SK-N-SH (cell line): ENCODE data around the gene LTB4R. TPM values are rescaled to one million over a fixed set of nuclear protein-coding genes. Genes with fewer than 3 reads are reported as not detected.

ENCODE experiments used
- CTCF ChIA-PET: fragments of 300-600, 350-600 bp; formaldehyde crosslinking; extraction: SDS; loops from one replicate; lab custom pipeline; 2021; lab: Yijun Ruan, JAX
- POLR2A ChIA-PET: fragments of 350-600 bp; sonication (Branson Sonifier 250); formaldehyde crosslinking; extraction: SDS; loops from one replicate; lab custom pipeline; 2020; ENCODE audit warnings: antibody characterized with exemption, inconsistent platforms; lab: Yijun Ruan, JAX
- DNase-seq: peaks from one replicate; pipeline ENCODE4 v3.0.0; 2012
- H2AFZ ChIP-seq: fragments of 200-600 bp; sonication (generic); 2 replicates; pipeline ENCODE4 v1.8.1; 2016; ENCODE audit warnings: antibody characterized with exemption, mild to moderate bottlenecking, low read depth
- H3F3A ChIP-seq: fragments of 200-600 bp; sonication (generic); replicated peaks from 2 replicates; pipeline ENCODE3; 2016; ENCODE audit warnings: antibody characterized with exemption, mild to moderate bottlenecking; ENCODE audit not compliant: insufficient read depth
- H3K27ac ChIP-seq, 2 experiments: fragments of 200-500 bp in 1 of 2; fragments of 200-600 bp in 1 of 2; sonication (Bioruptor generic) in 1 of 2; sonication (generic), shearing (Covaris generic) in 1 of 2; 2 replicates each; pipeline versions ENCODE4 v1.5.1 to v1.6.1; 2014 to 2016; ENCODE audit warnings: low read depth in 2 of 2, inconsistent platforms in 1 of 2, low read length in 1 of 2, mild to moderate bottlenecking in 1 of 2, mixed read lengths in 1 of 2
- H3K27me3 ChIP-seq: fragments of 200-600 bp; sonication (generic), shearing (Covaris generic); 2 replicates; pipeline ENCODE4 v1.6.1; 2016; ENCODE audit warnings: mixed run types; ENCODE audit not compliant: insufficient read depth
- H3K36me3 ChIP-seq, 2 experiments: fragments of 200-500 bp in 1 of 2; fragments of 200-600 bp in 1 of 2; sonication (Bioruptor generic) in 1 of 2; sonication (generic) in 1 of 2; replicated peaks in 1 of 2; 2 replicates each; pipeline versions ENCODE3 to v1.5.1; 2014 to 2016; ENCODE audit warnings: low read length in 1 of 2, mild to moderate bottlenecking in 1 of 2; ENCODE audit not compliant: insufficient read depth in 2 of 2, control insufficient read depth in 1 of 2
- H3K4me1 ChIP-seq, 2 experiments: fragments of 200-500 bp in 1 of 2; fragments of 200-600 bp in 1 of 2; sonication (Bioruptor generic) in 1 of 2; sonication (generic), shearing (Covaris generic) in 1 of 2; 2 replicates each; pipeline versions ENCODE4 v1.5.1 to v1.6.1; 2014 to 2016; ENCODE audit warnings: low read depth in 1 of 2, low read length in 1 of 2, mixed run types in 1 of 2; ENCODE audit not compliant: insufficient read depth in 2 of 2, control insufficient read depth in 1 of 2
- H3K4me2 ChIP-seq: fragments of 200-600 bp; sonication (generic), shearing (Covaris generic); 2 replicates; pipeline ENCODE4 v1.6.1; 2017; ENCODE audit warnings: mixed run types
- H3K4me3 ChIP-seq, 2 experiments: fragments of 200-500 bp in 1 of 2; fragments of 200-600 bp in 1 of 2; sonication (Bioruptor generic) in 1 of 2; sonication (generic), shearing (Covaris generic) in 1 of 2; 2 replicates each; pipeline versions ENCODE4 v1.5.1 to v1.8.1; 2014 to 2016; ENCODE audit warnings: low read depth in 2 of 2, inconsistent platforms in 1 of 2, low read length in 1 of 2, mild to moderate bottlenecking in 1 of 2, mixed read lengths in 1 of 2, moderate library complexity in 1 of 2
- H3K79me2 ChIP-seq: fragments of 200-600 bp; sonication (generic); 2 replicates; pipeline ENCODE4 v1.8.1; 2017; ENCODE audit warnings: mild to moderate bottlenecking; ENCODE audit not compliant: insufficient read depth
- H3K9ac ChIP-seq: fragments of 200-600 bp; sonication (generic); 2 replicates; pipeline ENCODE4 v1.6.1; 2017; ENCODE audit warnings: mixed run types
- H3K9me2 ChIP-seq: fragments of 200-600 bp; sonication (generic); 2 replicates; pipeline ENCODE4 v1.6.1; 2017; ENCODE audit warnings: mixed run types
- H3K9me3 ChIP-seq: fragments of 200-600 bp; sonication (generic); 2 replicates; pipeline ENCODE4 v1.6.1; 2017; ENCODE audit warnings: mixed run types, mild to moderate bottlenecking, moderate library complexity
- H4K20me1 ChIP-seq: fragments of 200-600 bp; sonication (generic); 2 replicates; pipeline ENCODE4 v1.6.1; 2017; ENCODE audit warnings: mild to moderate bottlenecking, mixed run types; ENCODE audit not compliant: insufficient read depth
- CHD2 ChIP-seq: fragments of 150-350 bp; IDR thresholded peaks from 2 replicates; pipeline ENCODE4 v1.6.1; 2018; ENCODE audit warnings: low read length; ENCODE audit not compliant: partially characterized antibody
- EP300 ChIP-seq, 2 experiments: IDR thresholded peaks; 2 replicates each; pipeline versions ENCODE4 v1.4.0 to v1.6.1; 2012; ENCODE audit warnings: borderline replicate concordance in 1 of 2, low read depth in 1 of 2, low read length in 1 of 2
- EZH2phosphoT487 ChIP-seq: fragments of 200-600 bp; sonication (generic); IDR thresholded peaks from 2 replicates; pipeline ENCODE4 v1.6.1; 2017; ENCODE audit warnings: low read depth, mixed run types, mild to moderate bottlenecking, antibody characterized with exemption, moderate library complexity, borderline replicate concordance
- FOXM1 ChIP-seq: IDR thresholded peaks from 2 replicates; pipeline ENCODE4 v1.4.0; 2012; ENCODE audit warnings: low read depth, mild to moderate bottlenecking
- GABPA ChIP-seq: IDR thresholded peaks from 2 replicates; pipeline ENCODE4 v1.4.0; 2012; ENCODE audit warnings: low read depth, mild to moderate bottlenecking
- JUND ChIP-seq: IDR thresholded peaks from 2 replicates; pipeline ENCODE4 v1.4.0; 2012
- MXI1 ChIP-seq: IDR thresholded peaks from 2 replicates; pipeline ENCODE4 v1.6.1; 2012; ENCODE audit warnings: mild to moderate bottlenecking, low read depth, low read length, improper control_type of control experiment
- NFIC ChIP-seq: IDR thresholded peaks from 2 replicates; pipeline ENCODE4 v1.4.0; 2012; ENCODE audit warnings: borderline replicate concordance
- POLR2AphosphoS5 ChIP-seq: IDR thresholded peaks from 2 replicates; pipeline ENCODE4 v1.6.1; 2012; ENCODE audit warnings: low read depth, low read length
- RFX5 ChIP-seq: IDR thresholded peaks from 2 replicates; pipeline ENCODE4 v1.6.1; 2012; ENCODE audit warnings: mild to moderate bottlenecking, improper control_type of control experiment, low read length
- RXRA ChIP-seq: IDR thresholded peaks from 2 replicates; pipeline ENCODE4 v1.4.0; 2012; ENCODE audit warnings: low read depth, mild to moderate bottlenecking, borderline replicate concordance
- SIN3A ChIP-seq: IDR thresholded peaks from 2 replicates; pipeline ENCODE4 v1.6.1; 2012; ENCODE audit warnings: low read depth, mild to moderate bottlenecking, low read length, moderate library complexity, borderline replicate concordance
- SMC3 ChIP-seq: IDR thresholded peaks from 2 replicates; pipeline ENCODE4 v1.6.1; 2012; ENCODE audit warnings: low read depth, low read length, improper control_type of control experiment
- TAF1 ChIP-seq: IDR thresholded peaks from 2 replicates; pipeline ENCODE4 v1.6.1; 2012; ENCODE audit warnings: low read depth, mild to moderate bottlenecking, low read length, moderate library complexity, borderline replicate concordance
- YY1 ChIP-seq: IDR thresholded peaks from 2 replicates; pipeline ENCODE4 v1.4.0; 2012; ENCODE audit warnings: low read depth, mild to moderate bottlenecking
- WGBS: methylation state at CpG from one replicate; pipeline ENCODE4 v1.1.6; 2017; ENCODE audit warnings: low lambda C conversion rate; 5-methylcytosine and 5-hydroxymethylcytosine counted together
- polyA plus RNA-seq, 3 experiments: library from polyadenylated mRNA; depleted of rRNA; stranded (reverse); fragments of >200 nt; gene quantifications; 2 replicates each; pipeline ENCODE4 v1.2.3, GENCODE V29; 2012
- TF ChIP-seq, protein P1 (sequence below): IDR thresholded peaks from 2 replicates; pipeline ENCODE4 v1.4.0; 2012; ENCODE audit warnings: low read depth
- TF ChIP-seq, protein P2 (sequence below): IDR thresholded peaks from 2 replicates; pipeline ENCODE4; 2012
- TF ChIP-seq, protein P3 (sequence below): fragments of 150-350 bp; IDR thresholded peaks from 2 replicates; pipeline ENCODE4 v1.6.1; 2017; ENCODE audit warnings: antibody characterized with exemption, low read length, low read depth, borderline replicate concordance
- TF ChIP-seq, protein P4 (sequence below): fragments of 150-350 bp; IDR thresholded peaks from 2 replicates; pipeline ENCODE4 v1.6.1; 2016; ENCODE audit warnings: mild to moderate bottlenecking, low read depth, low read length
- TF ChIP-seq, protein P5 (sequence below): IDR thresholded peaks from 2 replicates; pipeline ENCODE4 v1.6.1; 2012; ENCODE audit warnings: mild to moderate bottlenecking, low read depth, low read length, moderate library complexity

The LTB4R gene
- polyA plus RNA-seq, 1 of the 3 experiments (the other 2 are of a cell fraction) = 11.9 TPM

DNA sequence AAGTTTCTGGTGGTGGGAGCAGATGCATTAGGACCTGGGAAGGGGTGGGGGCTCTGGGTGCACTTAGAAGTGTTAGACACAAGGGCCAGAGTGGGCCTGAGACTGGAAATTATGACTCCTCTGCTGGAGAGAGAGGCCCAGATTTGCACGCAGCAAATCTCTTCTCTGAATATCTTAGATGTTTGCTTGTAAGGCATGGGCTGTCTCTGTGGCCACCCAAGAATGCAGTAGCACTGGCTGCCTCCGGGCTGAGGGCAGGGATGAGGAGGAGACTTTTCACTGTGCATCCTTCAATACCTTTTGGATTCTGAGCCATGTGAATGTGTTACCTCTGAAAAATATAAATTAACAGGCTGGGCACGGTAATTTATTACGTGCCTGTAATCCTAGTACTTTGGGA lies 26.0 kb upstream of the LTB4R start:
- ChIA-PET CTCF (interaction anchor here (2.3 to 8.9 kb wide), 3 partner anchors 12 to 43 kb away, joined by 6 to 87 read pairs (median 48); partner anchors contain the start of genes CIDEB, DHRS1, NOP9 and TINF2), POLR2A (no interaction called here)
- no peak for DNase-seq
- Histone ChIP-seq H3F3A (no peaks in the 10 kb centered on the region), H3K36me3 (peaks cover 0 to 9% of the 10 kb centered on the region in 2 experiments), H2AFZ (no peak overlapping the region), H3K4me1 (no peaks in the 10 kb centered on the region), H3K4me2 (no peak overlapping the region), H3K27ac (no peak overlapping the region), H3K4me3 (no peak overlapping the region), H3K9me2 (no peaks in the 10 kb centered on the region), H3K9ac (no peak overlapping the region), H3K9me3 (no peaks in the 10 kb centered on the region), H4K20me1 (no peaks in the 10 kb centered on the region), H3K27me3 (no peaks in the 10 kb centered on the region), H3K79me2 (no peaks in the 10 kb centered on the region)
- 75% methylated on average over 4 of the region's 4 CpGs for WGBS
- no peak for TF ChIP-seq RXRA
- TF ChIP-seq GABPA = no peak
- no peak for TF ChIP-seq TAF1
- TF ChIP-seq MXI1 = no peak
- TF ChIP-seq, protein P1, sequence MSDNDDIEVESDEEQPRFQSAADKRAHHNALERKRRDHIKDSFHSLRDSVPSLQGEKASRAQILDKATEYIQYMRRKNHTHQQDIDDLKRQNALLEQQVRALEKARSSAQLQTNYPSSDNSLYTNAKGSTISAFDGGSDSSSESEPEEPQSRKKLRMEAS = no peak
- TF ChIP-seq NFIC = no peak
- TF ChIP-seq YY1 = no peak
- TF ChIP-seq EZH2phosphoT487 = no peak
- TF ChIP-seq EP300 (IDR thresholded peaks at IDR 0.05; ENCODE audit: borderline replicate concordance in 1 of 2, low read depth in 1 of 2, low read length in 1 of 2) = no peak
- TF ChIP-seq, protein P2, sequence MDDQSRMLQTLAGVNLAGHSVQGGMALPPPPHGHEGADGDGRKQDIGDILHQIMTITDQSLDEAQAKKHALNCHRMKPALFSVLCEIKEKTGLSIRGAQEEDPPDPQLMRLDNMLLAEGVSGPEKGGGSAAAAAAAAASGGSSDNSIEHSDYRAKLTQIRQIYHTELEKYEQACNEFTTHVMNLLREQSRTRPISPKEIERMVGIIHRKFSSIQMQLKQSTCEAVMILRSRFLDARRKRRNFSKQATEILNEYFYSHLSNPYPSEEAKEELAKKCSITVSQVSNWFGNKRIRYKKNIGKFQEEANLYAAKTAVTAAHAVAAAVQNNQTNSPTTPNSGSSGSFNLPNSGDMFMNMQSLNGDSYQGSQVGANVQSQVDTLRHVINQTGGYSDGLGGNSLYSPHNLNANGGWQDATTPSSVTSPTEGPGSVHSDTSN = no peak
- no peak for TF ChIP-seq JUND
- no peak for TF ChIP-seq CHD2

DNA sequence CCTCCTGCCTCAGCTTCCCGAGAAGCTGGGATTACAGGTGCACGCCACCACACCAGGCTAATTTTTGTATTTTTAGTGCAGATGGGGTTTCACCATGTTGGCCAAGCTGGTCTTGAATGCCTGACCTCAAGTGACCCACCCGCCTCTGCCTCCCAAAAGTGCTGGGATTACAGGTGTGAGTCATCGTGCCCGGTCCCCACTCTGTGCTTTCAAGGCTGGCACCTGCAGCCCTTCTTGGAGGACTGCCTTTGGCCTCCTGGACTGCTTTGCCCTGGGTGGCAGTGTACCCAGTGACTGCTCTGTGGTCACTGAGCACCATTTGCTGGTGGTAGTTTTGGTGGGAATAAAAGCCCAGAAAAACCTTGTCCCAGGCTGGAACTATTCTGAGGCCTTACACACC lies 24.3 kb upstream of the LTB4R start:
- Histone ChIP-seq H4K20me1 (no peaks in the 10 kb centered on the region), H3K9ac (no peak overlapping the region), H3K9me3 (no peaks in the 10 kb centered on the region), H3K4me3 (no peak overlapping the region), H3K4me1 (no peaks in the 10 kb centered on the region), H3F3A (no peaks in the 10 kb centered on the region), H3K27ac (no peak overlapping the region), H3K9me2 (no peaks in the 10 kb centered on the region), H3K4me2 (no peak overlapping the region), H3K36me3 (peaks cover 0 to 23% of the 10 kb centered on the region in 2 experiments), H3K79me2 (no peaks in the 10 kb centered on the region), H3K27me3 (no peaks in the 10 kb centered on the region), H2AFZ (no peak overlapping the region)
- CTCF ChIA-PET = interaction anchor here (0.9 to 1.7 kb wide), 3 partner anchors 10 to 44 kb away, joined by 3 to 5 read pairs (median 4); partner anchors contain the start of gene CIDEB
- DNase-seq = no peak
- POLR2A ChIA-PET = no interaction called here
- WGBS = 95% methylated on average over 5 of the region's 5 CpGs
- TF ChIP-seq RFX5 (no peak), POLR2AphosphoS5 (no peak), CHD2 (no peak), MXI1 (no peak), GABPA (no peak), JUND (no peak), NFIC (no peak), SIN3A (no peak), FOXM1 (no peak), RXRA (no peak), SMC3 (no peak), TAF1 (no peak)
- TF ChIP-seq, protein P3, sequence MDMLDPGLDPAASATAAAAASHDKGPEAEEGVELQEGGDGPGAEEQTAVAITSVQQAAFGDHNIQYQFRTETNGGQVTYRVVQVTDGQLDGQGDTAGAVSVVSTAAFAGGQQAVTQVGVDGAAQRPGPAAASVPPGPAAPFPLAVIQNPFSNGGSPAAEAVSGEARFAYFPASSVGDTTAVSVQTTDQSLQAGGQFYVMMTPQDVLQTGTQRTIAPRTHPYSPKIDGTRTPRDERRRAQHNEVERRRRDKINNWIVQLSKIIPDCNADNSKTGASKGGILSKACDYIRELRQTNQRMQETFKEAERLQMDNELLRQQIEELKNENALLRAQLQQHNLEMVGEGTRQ = no peak
- TF ChIP-seq, protein P4, sequence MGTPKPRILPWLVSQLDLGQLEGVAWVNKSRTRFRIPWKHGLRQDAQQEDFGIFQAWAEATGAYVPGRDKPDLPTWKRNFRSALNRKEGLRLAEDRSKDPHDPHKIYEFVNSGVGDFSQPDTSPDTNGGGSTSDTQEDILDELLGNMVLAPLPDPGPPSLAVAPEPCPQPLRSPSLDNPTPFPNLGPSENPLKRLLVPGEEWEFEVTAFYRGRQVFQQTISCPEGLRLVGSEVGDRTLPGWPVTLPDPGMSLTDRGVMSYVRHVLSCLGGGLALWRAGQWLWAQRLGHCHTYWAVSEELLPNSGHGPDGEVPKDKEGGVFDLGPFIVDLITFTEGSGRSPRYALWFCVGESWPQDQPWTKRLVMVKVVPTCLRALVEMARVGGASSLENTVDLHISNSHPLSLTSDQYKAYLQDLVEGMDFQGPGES = no peak
- TF ChIP-seq, protein P1 = no peak
- TF ChIP-seq, protein P5, sequence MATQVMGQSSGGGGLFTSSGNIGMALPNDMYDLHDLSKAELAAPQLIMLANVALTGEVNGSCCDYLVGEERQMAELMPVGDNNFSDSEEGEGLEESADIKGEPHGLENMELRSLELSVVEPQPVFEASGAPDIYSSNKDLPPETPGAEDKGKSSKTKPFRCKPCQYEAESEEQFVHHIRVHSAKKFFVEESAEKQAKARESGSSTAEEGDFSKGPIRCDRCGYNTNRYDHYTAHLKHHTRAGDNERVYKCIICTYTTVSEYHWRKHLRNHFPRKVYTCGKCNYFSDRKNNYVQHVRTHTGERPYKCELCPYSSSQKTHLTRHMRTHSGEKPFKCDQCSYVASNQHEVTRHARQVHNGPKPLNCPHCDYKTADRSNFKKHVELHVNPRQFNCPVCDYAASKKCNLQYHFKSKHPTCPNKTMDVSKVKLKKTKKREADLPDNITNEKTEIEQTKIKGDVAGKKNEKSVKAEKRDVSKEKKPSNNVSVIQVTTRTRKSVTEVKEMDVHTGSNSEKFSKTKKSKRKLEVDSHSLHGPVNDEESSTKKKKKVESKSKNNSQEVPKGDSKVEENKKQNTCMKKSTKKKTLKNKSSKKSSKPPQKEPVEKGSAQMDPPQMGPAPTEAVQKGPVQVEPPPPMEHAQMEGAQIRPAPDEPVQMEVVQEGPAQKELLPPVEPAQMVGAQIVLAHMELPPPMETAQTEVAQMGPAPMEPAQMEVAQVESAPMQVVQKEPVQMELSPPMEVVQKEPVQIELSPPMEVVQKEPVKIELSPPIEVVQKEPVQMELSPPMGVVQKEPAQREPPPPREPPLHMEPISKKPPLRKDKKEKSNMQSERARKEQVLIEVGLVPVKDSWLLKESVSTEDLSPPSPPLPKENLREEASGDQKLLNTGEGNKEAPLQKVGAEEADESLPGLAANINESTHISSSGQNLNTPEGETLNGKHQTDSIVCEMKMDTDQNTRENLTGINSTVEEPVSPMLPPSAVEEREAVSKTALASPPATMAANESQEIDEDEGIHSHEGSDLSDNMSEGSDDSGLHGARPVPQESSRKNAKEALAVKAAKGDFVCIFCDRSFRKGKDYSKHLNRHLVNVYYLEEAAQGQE = no peak
